ENCODE measurements around the gene NIPA2. TPM values are rescaled to one million over a fixed set of nuclear protein-coding genes. Genes with fewer than 3 reads are reported as not detected.

Gene NIPA2
- total and polyA plus RNA-seq, 2 of the 13 experiments (the other 11 are each of a cell fraction or from before 2014, with no cell fraction given), result 29.0 to 56.2 TPM

DNA sequence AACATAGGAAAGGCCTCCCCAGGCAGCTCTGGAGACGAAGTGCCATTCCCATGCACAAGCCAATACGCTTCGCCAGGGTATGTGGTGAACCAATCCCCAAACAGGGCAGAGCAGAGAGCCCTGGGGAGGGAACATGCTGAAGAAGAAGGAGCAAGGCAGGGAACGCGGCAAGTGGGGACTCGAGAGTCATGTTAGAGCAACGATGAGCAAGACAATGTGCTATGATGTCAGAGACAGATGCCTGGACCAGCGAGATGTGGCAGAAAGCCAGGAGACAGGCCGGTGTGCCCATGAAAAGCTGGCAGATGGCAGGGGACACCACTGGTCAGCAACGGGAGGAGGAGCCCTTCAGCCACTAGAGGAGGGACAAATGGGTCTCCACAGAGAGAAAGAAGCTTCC, 39.6 kb downstream of the NIPA2 start:
- Histone ChIP-seq H3K9ac (ENCODE audit: insufficient read depth, low read depth, low read length) (no peak overlapping the region), H4K20me1 (ENCODE audit: insufficient read depth, low read length) (no peaks in the 10 kb centered on the region), H3K4me1 (ENCODE audit: insufficient read depth, low read length) (no peaks in the 10 kb centered on the region), H3K27me3 (ENCODE audit: control insufficient read depth in 1 of 2, insufficient read depth in 2 of 2, low read length in 2 of 2) (no peaks in the 10 kb centered on the region), H2AFZ (ENCODE audit: low read length) (no peak overlapping the region), H3K79me2 (ENCODE audit: insufficient read depth, low read length) (no peaks in the 10 kb centered on the region), H3K9me3 (ENCODE audit: low read length) (no peaks in the 10 kb centered on the region), H3K4me2 (ENCODE audit: low read depth, low read length) (no peak overlapping the region), H3K27ac (ENCODE audit: extremely low read length, insufficient read depth, low read length) (no peak overlapping the region), H3K36me3 (replicated peaks in 1 of 2; ENCODE audit: control insufficient read depth in 1 of 2, insufficient read depth in 2 of 2, low read length in 2 of 2) (peaks cover 24 to 55% of the 10 kb centered on the region in 2 experiments), H3K4me3 (replicated peaks in 1 of 3; ENCODE audit: insufficient read depth in 1 of 3, low read depth in 2 of 3, low read length in 3 of 3) (no peak overlapping the region)
- in situ Hi-C loops (cut with HindIII; ENCODE audit: extremely low pct_ligation_motif_present, low pct_unique_long_range_greater_than_20kb) (no loop called here), intact Hi-C loops (cut with micrococcal nuclease; ENCODE audit: unreplicated experiment) (loop anchor here (5.0 kb wide), 1 partner anchor 36 kb away; no protein-coding TSS in a partner anchor)
- ChIA-PET CTCF (ENCODE audit: low intra/inter-chr PET ratio, low total read pairs) (no interaction called here), POLR2A (no interaction called here)
- TF ChIP-seq TEAD3 (CRISPR knock-in tag; optimal IDR thresholded peaks at IDR 0.05; ENCODE audit: borderline replicate concordance) (no peak), SOX6 (IDR thresholded peaks at IDR 0.05) (no peak), SOX6 (CRISPR knock-in tag; IDR thresholded peaks at IDR 0.05) (no peak), CBX5 (CRISPR knock-in tag; IDR thresholded peaks at IDR 0.05; ENCODE audit: borderline replicate concordance) (no peak), ZNF292 (CRISPR knock-in tag; IDR thresholded peaks at IDR 0.05; ENCODE audit: borderline replicate concordance, low read depth) (no peak), ZNF121 (CRISPR knock-in tag; IDR thresholded peaks at IDR 0.05) (no peak), ZNF124 (CRISPR knock-in tag; IDR thresholded peaks at IDR 0.05) (no peak)
- TF ChIP-seq, protein P1, sequence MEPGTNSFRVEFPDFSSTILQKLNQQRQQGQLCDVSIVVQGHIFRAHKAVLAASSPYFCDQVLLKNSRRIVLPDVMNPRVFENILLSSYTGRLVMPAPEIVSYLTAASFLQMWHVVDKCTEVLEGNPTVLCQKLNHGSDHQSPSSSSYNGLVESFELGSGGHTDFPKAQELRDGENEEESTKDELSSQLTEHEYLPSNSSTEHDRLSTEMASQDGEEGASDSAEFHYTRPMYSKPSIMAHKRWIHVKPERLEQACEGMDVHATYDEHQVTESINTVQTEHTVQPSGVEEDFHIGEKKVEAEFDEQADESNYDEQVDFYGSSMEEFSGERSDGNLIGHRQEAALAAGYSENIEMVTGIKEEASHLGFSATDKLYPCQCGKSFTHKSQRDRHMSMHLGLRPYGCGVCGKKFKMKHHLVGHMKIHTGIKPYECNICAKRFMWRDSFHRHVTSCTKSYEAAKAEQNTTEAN (CRISPR knock-in tag; conservative IDR thresholded peaks at IDR 0.05), result no peak
- TF ChIP-seq, protein P2, sequence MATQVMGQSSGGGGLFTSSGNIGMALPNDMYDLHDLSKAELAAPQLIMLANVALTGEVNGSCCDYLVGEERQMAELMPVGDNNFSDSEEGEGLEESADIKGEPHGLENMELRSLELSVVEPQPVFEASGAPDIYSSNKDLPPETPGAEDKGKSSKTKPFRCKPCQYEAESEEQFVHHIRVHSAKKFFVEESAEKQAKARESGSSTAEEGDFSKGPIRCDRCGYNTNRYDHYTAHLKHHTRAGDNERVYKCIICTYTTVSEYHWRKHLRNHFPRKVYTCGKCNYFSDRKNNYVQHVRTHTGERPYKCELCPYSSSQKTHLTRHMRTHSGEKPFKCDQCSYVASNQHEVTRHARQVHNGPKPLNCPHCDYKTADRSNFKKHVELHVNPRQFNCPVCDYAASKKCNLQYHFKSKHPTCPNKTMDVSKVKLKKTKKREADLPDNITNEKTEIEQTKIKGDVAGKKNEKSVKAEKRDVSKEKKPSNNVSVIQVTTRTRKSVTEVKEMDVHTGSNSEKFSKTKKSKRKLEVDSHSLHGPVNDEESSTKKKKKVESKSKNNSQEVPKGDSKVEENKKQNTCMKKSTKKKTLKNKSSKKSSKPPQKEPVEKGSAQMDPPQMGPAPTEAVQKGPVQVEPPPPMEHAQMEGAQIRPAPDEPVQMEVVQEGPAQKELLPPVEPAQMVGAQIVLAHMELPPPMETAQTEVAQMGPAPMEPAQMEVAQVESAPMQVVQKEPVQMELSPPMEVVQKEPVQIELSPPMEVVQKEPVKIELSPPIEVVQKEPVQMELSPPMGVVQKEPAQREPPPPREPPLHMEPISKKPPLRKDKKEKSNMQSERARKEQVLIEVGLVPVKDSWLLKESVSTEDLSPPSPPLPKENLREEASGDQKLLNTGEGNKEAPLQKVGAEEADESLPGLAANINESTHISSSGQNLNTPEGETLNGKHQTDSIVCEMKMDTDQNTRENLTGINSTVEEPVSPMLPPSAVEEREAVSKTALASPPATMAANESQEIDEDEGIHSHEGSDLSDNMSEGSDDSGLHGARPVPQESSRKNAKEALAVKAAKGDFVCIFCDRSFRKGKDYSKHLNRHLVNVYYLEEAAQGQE (IDR thresholded peaks at IDR 0.05; ENCODE audit: borderline replicate concordance in 1 of 2, low read depth in 1 of 2, low read length in 2 of 2), result no peak
- DNase-seq (ENCODE audit: low spot score) (no peak), ATAC-seq (no peak), FAIRE-seq (no peak)
- WGBS (ENCODE audit: low lambda C conversion rate), result 97% methylated on average over 10 of the region's 10 CpGs
- BruUV-seq (replicated peaks), result no TSS peak
